A673 (cell line): ENCODE results near the gene CHPT1. TPM values are rescaled to one million over a fixed set of nuclear protein-coding genes. Genes with fewer than 3 reads are reported as not detected.

Experiments used
- BruUV-seq: library from RNA; stranded (reverse); fragments of 400-500 nt; replicated peaks from 2 replicates; lab custom pipeline; 2021; lab: Mats Ljungman, UMichigan
- CTCF ChIA-PET: fragments of 300-600 bp; sonication (Branson Sonifier 250); formaldehyde crosslinking; loops from one replicate; lab custom pipeline; 2022; ENCODE audit warnings: antibody characterized with exemption; lab: Charles Lee
- POLR2A ChIA-PET: fragments of 300-600 bp; sonication (Branson Sonifier 250); formaldehyde crosslinking; loops from one replicate; lab custom pipeline; 2022; ENCODE audit warnings: antibody characterized with exemption; ENCODE audit not compliant: low non-redundant PET; lab: Charles Lee
- DNase-seq: peaks from one replicate; pipeline ENCODE4 v3.0.0-alpha.2; 2015; ENCODE audit warnings: low spot score
- H3K27ac ChIP-seq: fragments of 200-600 bp; sonication (generic); 2 replicates; pipeline ENCODE4 v1.5.1; 2016; ENCODE audit warnings: mixed run types, low read depth, mild to moderate bottlenecking, mixed read lengths, antibody characterized with exemption, low read length; ENCODE audit not compliant: poor library complexity, severe bottlenecking
- H3K27me3 ChIP-seq: fragments of 200-600 bp; sonication (generic); replicated peaks from 2 replicates; pipeline ENCODE4 v1.6.1; 2017; ENCODE audit warnings: mixed run types, low read depth, mild to moderate bottlenecking, mixed read lengths, antibody characterized with exemption, low read length; ENCODE audit not compliant: insufficient read depth, poor library complexity
- H3K36me3 ChIP-seq: fragments of 200-600 bp; sonication (generic); 2 replicates; pipeline ENCODE4 v1.6.1; 2016; ENCODE audit warnings: mixed run types, mild to moderate bottlenecking, mixed read lengths, antibody characterized with exemption, low read length; ENCODE audit not compliant: insufficient read depth, poor library complexity, severe bottlenecking
- H3K4me1 ChIP-seq: fragments of 200-600 bp; sonication (generic); 2 replicates; pipeline ENCODE4 v1.6.1; 2017; ENCODE audit warnings: mixed run types, mild to moderate bottlenecking, mixed read lengths, antibody characterized with exemption, low read length; ENCODE audit not compliant: insufficient read depth, poor library complexity, severe bottlenecking
- H3K4me3 ChIP-seq: fragments of 200-600 bp; sonication (generic); 2 replicates; pipeline ENCODE4 v1.5.1; 2016; ENCODE audit warnings: low read depth, mixed run types, mild to moderate bottlenecking, mixed read lengths, low read length; ENCODE audit not compliant: poor library complexity, severe bottlenecking
- H3K9me3 ChIP-seq: fragments of 200-600 bp; sonication (generic); 2 replicates; pipeline ENCODE4 v1.6.1; 2016; ENCODE audit warnings: mixed run types, low read depth, mild to moderate bottlenecking, mixed read lengths, antibody characterized with exemption, low read length; ENCODE audit not compliant: poor library complexity, severe bottlenecking
- CTCF ChIP-seq: fragments of 300-800, 200-600 bp; sonication (generic); conservative IDR thresholded peaks from 2 replicates; pipeline ENCODE4 v1.5.1; 2017; ENCODE audit warnings: low read depth, mild to moderate bottlenecking, antibody characterized with exemption, low read length, moderate library complexity, mixed read lengths
- EZH2 ChIP-seq: fragments of 200-600 bp; sonication (generic); IDR thresholded peaks from 2 replicates; pipeline ENCODE4 v1.6.1; 2017; ENCODE audit warnings: borderline replicate concordance, low read depth, mild to moderate bottlenecking, mixed read lengths, antibody characterized with exemption, low read length; ENCODE audit not compliant: poor library complexity, severe bottlenecking
- intact Hi-C: fragments of 100-400 bp; cut with micrococcal nuclease; formaldehyde crosslinking; loops from one replicate; pipeline ENCODE4 v1.10.0; 2022; ENCODE audit not compliant: unreplicated experiment
- total RNA-seq: library from RNA; stranded (reverse); gene quantifications from 2 replicates; pipeline ENCODE4 v1.2.3, GENCODE V29; 2021

The CHPT1 gene
- total RNA-seq, 1 experiment from 2014 or later: 31.6 TPM

GRCh38 chr12:101670007-101670671 is 27.3 kb upstream of the CHPT1 start:
- DNase-seq: peak; percentile 72
- no peak overlapping the region for H3K27ac ChIP-seq
- POLR2A ChIA-PET: no interaction called here
- H3K9me3 ChIP-seq: no peaks in the 10 kb centered on the region
- no peaks in the 10 kb centered on the region for H3K36me3 ChIP-seq
- TF ChIP-seq CTCF (peak; percentile 75), EZH2 (no peak)
- intact Hi-C loops: no loop called here
- no peak overlapping the region for H3K4me3 ChIP-seq
- no peaks in the 10 kb centered on the region for H3K27me3 ChIP-seq
- no TSS peak for BruUV-seq
- no peaks in the 10 kb centered on the region for H3K4me1 ChIP-seq
- CTCF ChIA-PET: no interaction called here

GRCh38 chr12:101671157-101671791 is 26.2 kb upstream of the CHPT1 start:
- CTCF ChIA-PET: no interaction called here
- no TSS peak for BruUV-seq

GRCh38 chr12:101671833-101672232 is 25.6 kb upstream of the CHPT1 start:
- no peak for TF ChIP-seq CTCF
- no peak for TF ChIP-seq EZH2
- Histone ChIP-seq H3K27ac (no peak overlapping the region), H3K36me3 (no peaks in the 10 kb centered on the region), H3K9me3 (no peaks in the 10 kb centered on the region), H3K27me3 (no peaks in the 10 kb centered on the region), H3K4me1 (no peaks in the 10 kb centered on the region), H3K4me3 (no peak overlapping the region)
- intact Hi-C loops: no loop called here
- ChIA-PET CTCF (no interaction called here), POLR2A (no interaction called here)
- no peak for DNase-seq
- no TSS peak for BruUV-seq

More at GRCh38 chr12:101671157-101671791, 26.2 kb upstream of the CHPT1 start:
- POLR2A ChIA-PET: no interaction called here
- no peak for DNase-seq
- Histone ChIP-seq H3K4me1 (no peaks in the 10 kb centered on the region), H3K27me3 (no peaks in the 10 kb centered on the region), H3K27ac (no peak overlapping the region), H3K4me3 (no peak overlapping the region), H3K36me3 (no peaks in the 10 kb centered on the region), H3K9me3 (no peaks in the 10 kb centered on the region)
- TF ChIP-seq CTCF (no peak), EZH2 (no peak)
- intact Hi-C loops: no loop called here
